B cell (primary cell): ENCODE data around the gene NAGPA. TPM values are rescaled to one million over a fixed set of nuclear protein-coding genes. Genes with fewer than 3 reads are reported as not detected.

ENCODE experiments used
- ATAC-seq: fragments of 200-7000 bp; cut with Tn5 transposase; one replicate; pipeline ENCODE4 v1.10.0; 2021; ENCODE audit warnings: low read depth, mild to moderate bottlenecking, moderate number of reproducible peaks, moderate library complexity
- CTCF ChIA-PET: fragments of 350-600 bp; sonication (Branson Sonifier 250); formaldehyde crosslinking; loops from one replicate; lab custom pipeline; 2021; ENCODE audit warnings: antibody characterized with exemption, inconsistent platforms; lab: Charles Lee
- POLR2A ChIA-PET: fragments of 350-600 bp; sonication (Branson Sonifier 250); formaldehyde crosslinking; loops from one replicate; lab custom pipeline; 2021; ENCODE audit warnings: antibody characterized with exemption; lab: Charles Lee
- DNase-seq: peaks from one replicate; pipeline ENCODE4 v3.0.0; 2013
- H2AFZ ChIP-seq: 2 replicates; pipeline ENCODE4 v1.6.1; 2012; ENCODE audit warnings: mild to moderate bottlenecking, low read depth, low read length; ENCODE audit not compliant: insufficient read depth, poor library complexity, severe bottlenecking
- H3K27ac ChIP-seq, 2 donors: 1 replicate in 1 of 2; 2 replicates in 1 of 2; pipeline ENCODE4 v1.5.1; 2012 to 2013; ENCODE audit warnings: low read length in 2 of 2, mild to moderate bottlenecking in 2 of 2, moderate library complexity in 1 of 2
- H3K27me3 ChIP-seq, 4 experiments: fragments of 200-600 bp in 1 of 4; sonication (generic) in 1 of 4; replicated peaks in 1 of 4; 1 replicate in 2 of 4; 2 replicates in 2 of 4; pipeline versions ENCODE4 v1.6.1 to v1.7.0; 2013 to 2016; ENCODE audit warnings: low read length in 3 of 4, mild to moderate bottlenecking in 2 of 4, mixed read lengths in 1 of 4, moderate library complexity in 1 of 4; ENCODE audit not compliant: insufficient read depth in 4 of 4, control insufficient read depth in 3 of 4; ENCODE audit errors: control extremely low read depth in 1 of 4
- H3K36me3 ChIP-seq, 2 experiments: replicated peaks in 1 of 2; 1 replicate in 1 of 2; 2 replicates in 1 of 2; pipeline versions ENCODE4 v1.6.1 to v1.7.1; 2013; ENCODE audit warnings: low read length in 1 of 2; ENCODE audit not compliant: insufficient read depth in 2 of 2, control insufficient read depth in 1 of 2; ENCODE audit errors: control extremely low read depth in 1 of 2, extremely low read depth in 1 of 2
- H3K4me1 ChIP-seq, 2 donors: fragments of 200-600 bp in 1 of 2; sonication (generic) in 1 of 2; 1 replicate in 1 of 2; 2 replicates in 1 of 2; pipeline versions ENCODE4 v1.5.1 to v1.6.1; 2013 to 2017; ENCODE audit warnings: low read length in 2 of 2; ENCODE audit not compliant: control insufficient read depth in 2 of 2, insufficient read depth in 2 of 2
- H3K4me2 ChIP-seq: replicated peaks from 2 replicates; pipeline ENCODE3; 2012; ENCODE audit warnings: mild to moderate bottlenecking, low read depth, low read length; ENCODE audit not compliant: poor library complexity, severe bottlenecking
- H3K4me3 ChIP-seq, 5 experiments: fragments of 200-600 bp in 1 of 5; sonication (generic) in 1 of 5; 1 replicate in 3 of 5; 2 replicates in 2 of 5; pipeline versions ENCODE4 v1.5.1 to v1.7.0; 2011 to 2016; ENCODE audit warnings: low read length in 4 of 5, mild to moderate bottlenecking in 4 of 5, low read depth in 2 of 5, control low read depth in 1 of 5, moderate library complexity in 1 of 5; ENCODE audit not compliant: insufficient read depth in 1 of 5; ENCODE audit errors: control extremely low read depth in 1 of 5, extremely low read depth in 1 of 5
- H3K79me2 ChIP-seq: fragments of 200-600 bp; sonication (generic); one replicate; pipeline ENCODE4 v1.6.0; 2016; ENCODE audit warnings: low read length; ENCODE audit not compliant: control insufficient read depth, insufficient read depth
- H3K9ac ChIP-seq: fragments of 200-600 bp; sonication (generic); 2 replicates; pipeline ENCODE4 v1.6.1; 2017; ENCODE audit warnings: mild to moderate bottlenecking, low read length, moderate library complexity
- H3K9me3 ChIP-seq, 3 donors: one replicate each; pipeline versions ENCODE4 v1.6.1 to v1.7.1; 2013; ENCODE audit warnings: low read length in 2 of 3; ENCODE audit not compliant: control insufficient read depth in 2 of 3, insufficient read depth in 1 of 3; ENCODE audit errors: control extremely low read depth in 1 of 3
- H4K20me1 ChIP-seq: 2 replicates; pipeline ENCODE4 v1.6.0; 2012; ENCODE audit warnings: mild to moderate bottlenecking, low read length; ENCODE audit not compliant: insufficient read depth, control insufficient read depth, poor library complexity, severe bottlenecking
- H3K27ac Mint-ChIP-seq: one replicate; pipeline ENCODE4 v1.8.0; 2021; ENCODE audit warnings: mixed read lengths
- H3K27me3 Mint-ChIP-seq: one replicate; pipeline ENCODE4 v1.8.0; 2021; ENCODE audit warnings: mixed read lengths
- H3K4me1 Mint-ChIP-seq: one replicate; pipeline ENCODE4 v1.8.0; 2021; ENCODE audit warnings: mixed read lengths
- H3K4me3 Mint-ChIP-seq: one replicate; pipeline ENCODE4 v1.8.0; 2021; ENCODE audit warnings: mixed read lengths
- H3K9me3 Mint-ChIP-seq: one replicate; pipeline ENCODE4 v1.8.0; 2022; ENCODE audit warnings: mixed read lengths; ENCODE audit not compliant: insufficient read depth
- CTCF ChIP-seq: fragments of 200-600 bp; IDR thresholded peaks from one replicate; pipeline ENCODE4 v1.8.0; 2022; ENCODE audit warnings: antibody characterized with exemption, mild to moderate bottlenecking
- EZH2 ChIP-seq: IDR thresholded peaks from 2 replicates; pipeline ENCODE4 v1.6.1; 2012; ENCODE audit warnings: borderline replicate concordance, low read depth, mild to moderate bottlenecking, moderate library complexity, low read length; ENCODE audit not compliant: insufficient read depth, poor library complexity, severe bottlenecking
- WGBS: methylation state at CpG from one replicate; pipeline ENCODE4 v1.1.5; 2013; ENCODE audit warnings: missing lambda C conversion rate; ENCODE audit not compliant: insufficient coverage; 5-methylcytosine and 5-hydroxymethylcytosine counted together
- intact Hi-C: fragments of 100-400 bp; cut with micrococcal nuclease; formaldehyde crosslinking; loops from one replicate; pipeline ENCODE4 v1.10.0; 2022
- polyA plus RNA-seq: library from polyadenylated mRNA; depleted of rRNA; stranded (reverse); fragments of >200 nt; gene quantifications from 2 replicates; pipeline ENCODE4 v1.2.3, GENCODE V29; 2012
- total RNA-seq, 2 donors: library from RNA; stranded (reverse); fragments of 120-200 nt in 1 of 2; gene quantifications; 1 replicate in 1 of 2; 2 replicates in 1 of 2; pipeline versions ENCODE4 v1.2.3 to v1.2.4, GENCODE V29; 2013 to 2022

Gene NAGPA
- total and polyA plus RNA-seq, 2 donors (not counting 1 experiment from before 2014, with no cell fraction given) = 38.4 to 38.6 TPM

GRCh38 chr16:5003211-5003610, 30.5 kb downstream of the NAGPA start:
- intact Hi-C loops = no loop called here
- H4K20me1 ChIP-seq = no peaks in the 10 kb centered on the region
- no peak overlapping the region for H2AFZ ChIP-seq
- H3K9me3 ChIP-seq = no peaks in the 10 kb centered on the region
- Mint-ChIP-seq H3K4me1 (peaks cover 2% of the 10 kb centered on the region), H3K27me3 (peaks cover 17% of the 10 kb centered on the region), H3K9me3 (no peaks in the 10 kb centered on the region), H3K27ac (no peak overlapping the region), H3K4me3 (no peak overlapping the region)
- H3K4me2 ChIP-seq = no peak overlapping the region
- TF ChIP-seq EZH2 = no peak
- no peak for TF ChIP-seq CTCF
- H3K27me3 ChIP-seq = peaks cover 0 to 8% (median 0%) of the 10 kb centered on the region in 4 experiments
- H3K4me3 ChIP-seq = no peak overlapping the region
- H3K9ac ChIP-seq = no peak overlapping the region
- H3K4me1 ChIP-seq = no peaks in the 10 kb centered on the region
- ChIA-PET POLR2A (no interaction called here), CTCF (no interaction called here)
- no peaks in the 10 kb centered on the region for H3K79me2 ChIP-seq
- DNase-seq (no peak), ATAC-seq (no peak)
- WGBS = 95% methylated on average over 6 of the region's 12 CpGs
- H3K36me3 ChIP-seq = no peaks in the 10 kb centered on the region
- no peak overlapping the region for H3K27ac ChIP-seq

GRCh38 chr16:5002699-5003143, 31.0 kb downstream of the NAGPA start:
- Mint-ChIP-seq H3K4me1 (peaks cover 2% of the 10 kb centered on the region), H3K27ac (no peak overlapping the region), H3K9me3 (no peaks in the 10 kb centered on the region), H3K4me3 (no peak overlapping the region), H3K27me3 (peaks cover 17% of the 10 kb centered on the region)
- ATAC-seq (no peak), DNase-seq (no peak)
- H4K20me1 ChIP-seq = no peaks in the 10 kb centered on the region
- POLR2A ChIA-PET = no interaction called here
- H3K79me2 ChIP-seq = no peaks in the 10 kb centered on the region
- CTCF ChIA-PET = no interaction called here
- H3K9ac ChIP-seq = no peak overlapping the region
- H2AFZ ChIP-seq = no peak overlapping the region
- 80% methylated on average over 2 of the region's 3 CpGs for WGBS
- H3K27ac ChIP-seq = no peak overlapping the region
- H3K4me3 ChIP-seq = no peak overlapping the region
- H3K36me3 ChIP-seq = no peaks in the 10 kb centered on the region
- H3K4me2 ChIP-seq = no peak overlapping the region
- intact Hi-C loops = no loop called here
- no peaks in the 10 kb centered on the region for H3K4me1 ChIP-seq
- H3K27me3 ChIP-seq = peaks cover 0 to 8% (median 0%) of the 10 kb centered on the region in 4 experiments
- H3K9me3 ChIP-seq = no peaks in the 10 kb centered on the region
- TF ChIP-seq CTCF (no peak), EZH2 (no peak)
